ENCODE data around the gene ERBB3. TPM values are rescaled to one million over a fixed set of nuclear protein-coding genes. Genes with fewer than 3 reads are reported as not detected.

ERBB3 gene
- total RNA-seq, 1 experiment from 2014 or later: 141 TPM

GRCh38 chr12:56129942-56130495, 50.1 kb downstream of the ERBB3 start:
- DNase-seq (ENCODE audit: low spot score): no peak

- no peak for DNase-seq (ENCODE audit: low spot score)
Observed at GRCh38 chr12:56130876-56131275, 50.9 kb downstream of the ERBB3 start.

- no peak for DNase-seq (ENCODE audit: low spot score)
Observed at GRCh38 chr12:56134897-56135296, 54.9 kb downstream of the ERBB3 start.

GRCh38 chr12:56137853-56138571, 58.0 kb downstream of the ERBB3 start:
- no peak for DNase-seq (ENCODE audit: low spot score)

- DNase-seq (ENCODE audit: low spot score): no peak
Observed at GRCh38 chr12:56141946-56142784, 62.2 kb downstream of the ERBB3 start.

- DNase-seq (ENCODE audit: low spot score): no peak
Observed at GRCh38 chr12:56143217-56143616, 63.3 kb downstream of the ERBB3 start.

- no peak for DNase-seq (ENCODE audit: low spot score)
Observed at GRCh38 chr12:56143870-56144269, 63.9 kb downstream of the ERBB3 start.

- DNase-seq (ENCODE audit: low spot score): no peak
Observed at GRCh38 chr12:56145217-56145616, 65.3 kb downstream of the ERBB3 start.

- DNase-seq (ENCODE audit: low spot score): no peak
Observed at GRCh38 chr12:56146492-56147460, 66.8 kb downstream of the ERBB3 start.

- DNase-seq (ENCODE audit: low spot score): no peak
Observed at GRCh38 chr12:56150563-56150962, 70.6 kb downstream of the ERBB3 start.

GRCh38 chr12:56151672-56152131, 71.7 kb downstream of the ERBB3 start:
- DNase-seq (ENCODE audit: low spot score): peak; percentile 87

- peak; percentile 92 for DNase-seq (ENCODE audit: low spot score)
Observed at GRCh38 chr12:56152132-56152755, 72.3 kb downstream of the ERBB3 start, which contains the start of gene MYL6B. TSS of gene MYL6B (plus strand) at chr12:56152587. CDS start at chr12:56153919, 1,332 bp downstream.

Other genes with a start within 250 kb of the ERBB3 start
- not detected in 2 replicates for gene MMP19, start 237.2 kb upstream of the ERBB3 start, total RNA-seq (2014; rRNA removed; shearing (Covaris generic))
- gene PYM1, start 152.3 kb upstream of the ERBB3 start, total RNA-seq (2014; rRNA removed; shearing (Covaris generic)): 50.5 and 52.1 TPM in 2 replicates
- gene DGKA, start 149.0 kb upstream of the ERBB3 start, total RNA-seq (2014; rRNA removed; shearing (Covaris generic)): 5.5 and 5.9 TPM in 2 replicates
- gene PMEL, start 114.1 kb upstream of the ERBB3 start, total RNA-seq (2014; rRNA removed; shearing (Covaris generic)): 2.7 and 7.6 TPM in 2 replicates
- 46.8 and 49.4 TPM in 2 replicates for gene CDK2, start 113.3 kb upstream of the ERBB3 start, total RNA-seq (2014; rRNA removed; shearing (Covaris generic))
- 32.1 and 35.0 TPM in 2 replicates for gene RAB5B, start 106.1 kb upstream of the ERBB3 start, total RNA-seq (2014; rRNA removed; shearing (Covaris generic))
- 18.1 and 21.8 TPM in 2 replicates for gene SUOX, start 82.9 kb upstream of the ERBB3 start, total RNA-seq (2014; rRNA removed; shearing (Covaris generic))
- 1.1 and 1.9 TPM in 2 replicates for gene IKZF4, start 59.1 kb upstream of the ERBB3 start, total RNA-seq (2014; rRNA removed; shearing (Covaris generic))
- gene RPS26, start 38.2 kb upstream of the ERBB3 start, total RNA-seq (2014; rRNA removed; shearing (Covaris generic)): 171 and 219 TPM in 2 replicates
- gene PA2G4, start 24.4 kb downstream of the ERBB3 start, total RNA-seq (2014; rRNA removed; shearing (Covaris generic)): 247 and 323 TPM in 2 replicates
- gene RPL41, start 36.5 kb downstream of the ERBB3 start, total RNA-seq (2014; rRNA removed; shearing (Covaris generic)): 3,623 and 3,873 TPM in 2 replicates
- 3.9 and 4.1 TPM in 2 replicates for gene ZC3H10, start 38.1 kb downstream of the ERBB3 start, total RNA-seq (2014; rRNA removed; shearing (Covaris generic))
- gene ESYT1, start 48.1 kb downstream of the ERBB3 start, total RNA-seq (2014; rRNA removed; shearing (Covaris generic)): 81.1 and 103 TPM in 2 replicates
- gene MYL6B, start 72.4 kb downstream of the ERBB3 start, total RNA-seq (2014; rRNA removed; shearing (Covaris generic)): 45.6 TPM in 2 replicates
- 918 and 956 TPM in 2 replicates for gene MYL6, start 78.2 kb downstream of the ERBB3 start, total RNA-seq (2014; rRNA removed; shearing (Covaris generic))
- 15.5 and 20.2 TPM in 2 replicates for gene SMARCC2, start 109.3 kb downstream of the ERBB3 start, total RNA-seq (2014; rRNA removed; shearing (Covaris generic))
- gene RNF41, start 141.8 kb downstream of the ERBB3 start, total RNA-seq (2014; rRNA removed; shearing (Covaris generic)): 94.3 and 103 TPM in 2 replicates
- gene NABP2, start 144.2 kb downstream of the ERBB3 start, total RNA-seq (2014; rRNA removed; shearing (Covaris generic)): 57.1 and 69.9 TPM in 2 replicates
- 8.6 and 10.7 TPM in 2 replicates for gene SLC39A5, start 149.9 kb downstream of the ERBB3 start, total RNA-seq (2014; rRNA removed; shearing (Covaris generic))
- 8.1 and 13.4 TPM in 2 replicates for gene ANKRD52, start 178.2 kb downstream of the ERBB3 start, total RNA-seq (2014; rRNA removed; shearing (Covaris generic))
- gene COQ10A, start 186.8 kb downstream of the ERBB3 start, total RNA-seq (2014; rRNA removed; shearing (Covaris generic)): 8.6 and 20.8 TPM in 2 replicates
- gene CS, start 220.2 kb downstream of the ERBB3 start, total RNA-seq (2014; rRNA removed; shearing (Covaris generic)): 139 and 154 TPM in 2 replicates
- 129 and 152 TPM in 2 replicates for gene CNPY2, start 235.8 kb downstream of the ERBB3 start, total RNA-seq (2014; rRNA removed; shearing (Covaris generic))

All from HT-29 (cell line).